ENCODE data around the gene ACSM6.

ACSM6 gene

DNA sequence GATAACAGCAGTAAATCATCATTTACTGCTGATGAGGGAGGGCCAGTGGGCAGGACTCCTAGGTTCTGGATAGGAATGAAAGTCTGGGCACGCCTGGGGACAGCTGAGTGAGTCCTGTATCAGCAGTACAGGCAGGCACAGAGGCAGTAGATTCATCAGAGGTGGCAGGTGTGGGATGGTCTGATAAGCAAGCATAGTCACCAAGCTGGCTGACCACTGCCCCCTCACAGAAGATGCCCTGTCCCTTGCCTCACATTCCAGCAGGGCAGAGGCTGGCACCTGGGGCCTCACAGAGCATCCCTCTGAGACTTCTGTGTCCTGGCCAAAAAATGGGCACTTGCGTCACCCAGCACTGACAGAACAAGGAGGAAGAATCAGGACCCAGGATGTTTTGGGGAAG, 23.2 kb upstream of the ACSM6 start:
- no peaks in the 10 kb centered on the region for H3K36me3 ChIP-seq (replicated peaks; ENCODE audit: insufficient read depth, low read length)
- DNase-seq: no peak
- H3K9me3 ChIP-seq (replicated peaks; ENCODE audit: insufficient read depth, low read length): no peaks in the 10 kb centered on the region
- no peak overlapping the region for H3K4me3 ChIP-seq (ENCODE audit: low read length)
- no peak overlapping the region for H3K4me2 ChIP-seq (ENCODE audit: low read depth, low read length)
- no peaks in the 10 kb centered on the region for H3K9me2 ChIP-seq (replicated peaks; ENCODE audit: insufficient read depth, low read length)
- H3K4me1 ChIP-seq (ENCODE audit: low read length): no peaks in the 10 kb centered on the region
- no peaks in the 10 kb centered on the region for H4K20me1 ChIP-seq (ENCODE audit: insufficient read depth, low read length)
- TF ChIP-seq, protein P1, sequence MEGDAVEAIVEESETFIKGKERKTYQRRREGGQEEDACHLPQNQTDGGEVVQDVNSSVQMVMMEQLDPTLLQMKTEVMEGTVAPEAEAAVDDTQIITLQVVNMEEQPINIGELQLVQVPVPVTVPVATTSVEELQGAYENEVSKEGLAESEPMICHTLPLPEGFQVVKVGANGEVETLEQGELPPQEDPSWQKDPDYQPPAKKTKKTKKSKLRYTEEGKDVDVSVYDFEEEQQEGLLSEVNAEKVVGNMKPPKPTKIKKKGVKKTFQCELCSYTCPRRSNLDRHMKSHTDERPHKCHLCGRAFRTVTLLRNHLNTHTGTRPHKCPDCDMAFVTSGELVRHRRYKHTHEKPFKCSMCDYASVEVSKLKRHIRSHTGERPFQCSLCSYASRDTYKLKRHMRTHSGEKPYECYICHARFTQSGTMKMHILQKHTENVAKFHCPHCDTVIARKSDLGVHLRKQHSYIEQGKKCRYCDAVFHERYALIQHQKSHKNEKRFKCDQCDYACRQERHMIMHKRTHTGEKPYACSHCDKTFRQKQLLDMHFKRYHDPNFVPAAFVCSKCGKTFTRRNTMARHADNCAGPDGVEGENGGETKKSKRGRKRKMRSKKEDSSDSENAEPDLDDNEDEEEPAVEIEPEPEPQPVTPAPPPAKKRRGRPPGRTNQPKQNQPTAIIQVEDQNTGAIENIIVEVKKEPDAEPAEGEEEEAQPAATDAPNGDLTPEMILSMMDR (IDR thresholded peaks at IDR 0.05; ENCODE audit: low read length): no peak
- TF ChIP-seq EZH2phosphoT487 (IDR thresholded peaks at IDR 0.05; ENCODE audit: low read length): no peak
- TF ChIP-seq EZH2 (optimal IDR thresholded peaks at IDR 0.05; ENCODE audit: low read depth, low read length): no peak
- no peaks in the 10 kb centered on the region for H3K27me3 ChIP-seq (replicated peaks; ENCODE audit: insufficient read depth, low read length)
- no peak overlapping the region for H2AFZ ChIP-seq (ENCODE audit: low read length)
- no peaks in the 10 kb centered on the region for H3F3A ChIP-seq (ENCODE audit: insufficient read depth, low read length)
- no peak overlapping the region for H3K9ac ChIP-seq (ENCODE audit: low read length)
- no peak overlapping the region for H3K27ac ChIP-seq (ENCODE audit: low read length)
- H3K79me2 ChIP-seq (ENCODE audit: low read length): no peaks in the 10 kb centered on the region

DNA sequence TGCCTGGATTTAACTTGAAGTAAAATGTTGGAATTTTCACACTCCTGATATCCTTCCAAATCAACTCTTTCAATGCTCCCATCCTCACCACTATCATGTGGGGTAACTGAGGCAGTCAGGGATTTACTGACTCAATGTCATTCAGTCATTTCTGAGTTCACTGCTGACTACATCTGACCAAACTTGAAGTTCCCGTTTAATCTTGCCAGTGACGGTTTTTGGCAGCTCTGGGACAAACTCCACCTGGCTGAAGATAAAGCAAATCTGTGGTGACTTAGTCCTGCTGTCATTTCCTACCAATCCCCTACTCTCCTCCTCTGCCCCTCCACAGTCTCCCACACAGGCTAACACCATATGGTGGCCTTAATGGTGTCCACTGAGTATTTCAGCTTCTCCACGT, 22.7 kb upstream of the ACSM6 start:
- no peaks in the 10 kb centered on the region for H3F3A ChIP-seq (ENCODE audit: insufficient read depth, low read length)
- no peaks in the 10 kb centered on the region for H3K79me2 ChIP-seq (ENCODE audit: low read length)
- H3K4me2 ChIP-seq (ENCODE audit: low read depth, low read length): no peak overlapping the region
- no peak overlapping the region for H2AFZ ChIP-seq (ENCODE audit: low read length)
- H4K20me1 ChIP-seq (ENCODE audit: insufficient read depth, low read length): no peaks in the 10 kb centered on the region
- H3K27ac ChIP-seq (ENCODE audit: low read length): no peak overlapping the region
- H3K4me3 ChIP-seq (ENCODE audit: low read length): no peak overlapping the region
- TF ChIP-seq, protein P1 (IDR thresholded peaks at IDR 0.05; ENCODE audit: low read length): no peak
- TF ChIP-seq EZH2phosphoT487 (IDR thresholded peaks at IDR 0.05; ENCODE audit: low read length) (no peak), EZH2 (optimal IDR thresholded peaks at IDR 0.05; ENCODE audit: low read depth, low read length) (no peak)
- no peaks in the 10 kb centered on the region for H3K36me3 ChIP-seq (replicated peaks; ENCODE audit: insufficient read depth, low read length)
- H3K9me3 ChIP-seq (replicated peaks; ENCODE audit: insufficient read depth, low read length): no peaks in the 10 kb centered on the region
- no peaks in the 10 kb centered on the region for H3K9me2 ChIP-seq (replicated peaks; ENCODE audit: insufficient read depth, low read length)
- no peaks in the 10 kb centered on the region for H3K4me1 ChIP-seq (ENCODE audit: low read length)
- no peaks in the 10 kb centered on the region for H3K27me3 ChIP-seq (replicated peaks; ENCODE audit: insufficient read depth, low read length)
- DNase-seq: no peak
- no peak overlapping the region for H3K9ac ChIP-seq (ENCODE audit: low read length)

DNA sequence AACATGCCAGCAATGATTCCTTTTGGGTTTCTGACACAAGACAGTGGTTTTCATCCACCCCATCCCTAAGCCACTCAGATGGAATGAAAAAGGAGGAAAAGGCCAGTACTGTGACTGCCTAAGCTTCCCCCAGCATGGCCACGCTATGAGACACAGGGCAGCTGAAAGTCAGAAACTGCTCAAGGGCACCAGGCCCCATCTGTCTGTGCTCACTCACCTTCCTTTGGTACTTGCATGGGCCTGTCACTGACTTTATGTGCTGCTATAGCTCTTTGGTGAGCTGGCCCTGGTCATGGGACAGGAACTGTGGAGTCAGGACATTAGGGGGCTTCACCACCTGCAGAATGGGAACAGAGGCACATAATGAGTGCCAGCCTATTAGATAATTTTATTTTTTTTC, 21.2 kb upstream of the ACSM6 start:
- no peaks in the 10 kb centered on the region for H4K20me1 ChIP-seq (ENCODE audit: insufficient read depth, low read length)
- H3K9me3 ChIP-seq (replicated peaks; ENCODE audit: insufficient read depth, low read length): no peaks in the 10 kb centered on the region
- H2AFZ ChIP-seq (ENCODE audit: low read length): no peak overlapping the region
- H3K36me3 ChIP-seq (replicated peaks; ENCODE audit: insufficient read depth, low read length): no peaks in the 10 kb centered on the region
- no peaks in the 10 kb centered on the region for H3K9me2 ChIP-seq (replicated peaks; ENCODE audit: insufficient read depth, low read length)
- TF ChIP-seq EZH2phosphoT487 (IDR thresholded peaks at IDR 0.05; ENCODE audit: low read length) (no peak), EZH2 (optimal IDR thresholded peaks at IDR 0.05; ENCODE audit: low read depth, low read length) (no peak)
- TF ChIP-seq, protein P1 (IDR thresholded peaks at IDR 0.05; ENCODE audit: low read length): no peak
- no peak overlapping the region for H3K9ac ChIP-seq (ENCODE audit: low read length)
- no peak overlapping the region for H3K4me2 ChIP-seq (ENCODE audit: low read depth, low read length)
- no peak for DNase-seq
- H3K79me2 ChIP-seq (ENCODE audit: low read length): no peaks in the 10 kb centered on the region
- no peaks in the 10 kb centered on the region for H3K4me1 ChIP-seq (ENCODE audit: low read length)
- H3K4me3 ChIP-seq (ENCODE audit: low read length): no peak overlapping the region
- H3F3A ChIP-seq (ENCODE audit: insufficient read depth, low read length): no peaks in the 10 kb centered on the region
- H3K27me3 ChIP-seq (replicated peaks; ENCODE audit: insufficient read depth, low read length): no peaks in the 10 kb centered on the region
- no peak overlapping the region for H3K27ac ChIP-seq (ENCODE audit: low read length)
